ENCODE measurements around the gene CXorf49. TPM values are rescaled to one million over a fixed set of nuclear protein-coding genes. Genes with fewer than 3 reads are reported as not detected.
"Not testable (repeated sequence)": the region's sequence is repeated elsewhere in the genome, so short reads cannot be mapped to it uniquely, and the experiment has no call there.

Gene CXorf49
- total RNA-seq (not detected in 2 replicates), polyA plus RNA-seq (not detected in 2 replicates), polyA minus RNA-seq (not detected in 2 replicates), Bru-seq, nascent RNA (not detected), BruChase-seq, experiment 1, labeled RNA remaining after a 6-hour chase (not detected), BruChase-seq, experiment 2, labeled RNA remaining after a 2-hour chase (not detected)
- not detected in 2 replicates for polyA plus RNA-seq (2011; cell fraction: cytosol; rRNA removed)
- polyA plus RNA-seq (2011; cell fraction: nucleus; rRNA removed) = not detected in 2 replicates
- polyA plus RNA-seq (2012) = not detected in 2 replicates
- not detected for polyA minus RNA-seq (2011; cell fraction: cytosol; rRNA and poly(A)+ RNA removed)
- not detected in 2 replicates for polyA minus RNA-seq (2011; cell fraction: nucleus; rRNA and poly(A)+ RNA removed)
- long read RNA-seq = 0 reads

GRCh38 chrX:71718185-71718584 lies at the start of gene CXorf49:
TSS of gene CXorf49 (minus strand) at chrX:71718285. CDS start at chrX:71718151, 134 bp downstream.
- H3K27ac ChIP-seq (ENCODE audit: insufficient read depth, low read depth, low read length); FAIRE-seq; H2AFZ ChIP-seq (ENCODE audit: low read depth, low read length); H3K4me1 ChIP-seq (ENCODE audit: control insufficient read depth, extremely low read depth, insufficient read depth, low read length); H3K4me2 ChIP-seq (ENCODE audit: insufficient read depth, low read length); H4K20me1 ChIP-seq (replicated peaks; ENCODE audit: control insufficient read depth, extremely low read depth, insufficient read depth, low read length); H3K79me2 ChIP-seq (ENCODE audit: control insufficient read depth, insufficient read depth, low read length); H3K9me3 ChIP-seq (replicated peaks; ENCODE audit: control insufficient read depth, insufficient read depth, low read length); H3K9me1 ChIP-seq (replicated peaks; ENCODE audit: control insufficient read depth, extremely low read depth, insufficient read depth, low read length); H3K9ac ChIP-seq (replicated peaks; ENCODE audit: extremely low read depth, insufficient read depth, low read length); intact Hi-C loops (cut with micrococcal nuclease); DNase-seq (ENCODE audit: low read depth, low spot score); H3K4me3 ChIP-seq (replicated peaks in 1 of 3; ENCODE audit: insufficient read depth in 1 of 3, low read depth in 1 of 3, low read length in 3 of 3); H3K27me3 ChIP-seq (ENCODE audit: control insufficient read depth in 2 of 2, insufficient read depth in 2 of 2, low read length in 2 of 2); CTCF ChIA-PET; POLR2A ChIA-PET; dilution Hi-C loops (cut with MboI; ENCODE audit: extremely low pct_ligation_motif_present, low sequenced_read_pairs); H3K36me3 ChIP-seq (ENCODE audit: control insufficient read depth in 2 of 2, extremely low read depth in 1 of 2, insufficient read depth in 2 of 2, low read length in 2 of 2); BruUV-seq (replicated peaks): not testable (repeated sequence)

- DNase-seq (ENCODE audit: low read depth, low spot score); H3K27ac ChIP-seq (ENCODE audit: insufficient read depth, low read depth, low read length); H3K36me3 ChIP-seq (ENCODE audit: control insufficient read depth in 2 of 2, extremely low read depth in 1 of 2, insufficient read depth in 2 of 2, low read length in 2 of 2); BruUV-seq (replicated peaks); H3K79me2 ChIP-seq (ENCODE audit: control insufficient read depth, insufficient read depth, low read length); H3K4me2 ChIP-seq (ENCODE audit: insufficient read depth, low read length); dilution Hi-C loops (cut with MboI; ENCODE audit: extremely low pct_ligation_motif_present, low sequenced_read_pairs); CTCF ChIA-PET; H2AFZ ChIP-seq (ENCODE audit: low read depth, low read length); H3K9me1 ChIP-seq (replicated peaks; ENCODE audit: control insufficient read depth, extremely low read depth, insufficient read depth, low read length); H3K4me3 ChIP-seq (replicated peaks in 1 of 3; ENCODE audit: insufficient read depth in 1 of 3, low read depth in 1 of 3, low read length in 3 of 3); POLR2A ChIA-PET; H3K9ac ChIP-seq (replicated peaks; ENCODE audit: extremely low read depth, insufficient read depth, low read length); H3K4me1 ChIP-seq (ENCODE audit: control insufficient read depth, extremely low read depth, insufficient read depth, low read length); intact Hi-C loops (cut with micrococcal nuclease); H4K20me1 ChIP-seq (replicated peaks; ENCODE audit: control insufficient read depth, extremely low read depth, insufficient read depth, low read length); H3K9me3 ChIP-seq (replicated peaks; ENCODE audit: control insufficient read depth, insufficient read depth, low read length); H3K27me3 ChIP-seq (ENCODE audit: control insufficient read depth in 2 of 2, insufficient read depth in 2 of 2, low read length in 2 of 2); FAIRE-seq: not testable (repeated sequence)
Measured at GRCh38 chrX:71767134-71767533, 49.0 kb upstream of the CXorf49 start.

- H3K27me3 ChIP-seq (ENCODE audit: control insufficient read depth in 2 of 2, insufficient read depth in 2 of 2, low read length in 2 of 2); H3K79me2 ChIP-seq (ENCODE audit: control insufficient read depth, insufficient read depth, low read length); intact Hi-C loops (cut with micrococcal nuclease); H3K36me3 ChIP-seq (ENCODE audit: control insufficient read depth in 2 of 2, extremely low read depth in 1 of 2, insufficient read depth in 2 of 2, low read length in 2 of 2); FAIRE-seq; H3K9me3 ChIP-seq (replicated peaks; ENCODE audit: control insufficient read depth, insufficient read depth, low read length); H3K4me2 ChIP-seq (ENCODE audit: insufficient read depth, low read length); H3K27ac ChIP-seq (ENCODE audit: insufficient read depth, low read depth, low read length); H3K9me1 ChIP-seq (replicated peaks; ENCODE audit: control insufficient read depth, extremely low read depth, insufficient read depth, low read length); dilution Hi-C loops (cut with MboI; ENCODE audit: extremely low pct_ligation_motif_present, low sequenced_read_pairs); H3K4me3 ChIP-seq (replicated peaks in 1 of 3; ENCODE audit: insufficient read depth in 1 of 3, low read depth in 1 of 3, low read length in 3 of 3); H4K20me1 ChIP-seq (replicated peaks; ENCODE audit: control insufficient read depth, extremely low read depth, insufficient read depth, low read length); POLR2A ChIA-PET; CTCF ChIA-PET; BruUV-seq (replicated peaks); H2AFZ ChIP-seq (ENCODE audit: low read depth, low read length); DNase-seq (ENCODE audit: low read depth, low spot score); H3K4me1 ChIP-seq (ENCODE audit: control insufficient read depth, extremely low read depth, insufficient read depth, low read length); H3K9ac ChIP-seq (replicated peaks; ENCODE audit: extremely low read depth, insufficient read depth, low read length): not testable (repeated sequence)
Measured at GRCh38 chrX:71765613-71766012, 47.5 kb upstream of the CXorf49 start.

- H2AFZ ChIP-seq (ENCODE audit: low read depth, low read length); intact Hi-C loops (cut with micrococcal nuclease); H3K9me1 ChIP-seq (replicated peaks; ENCODE audit: control insufficient read depth, extremely low read depth, insufficient read depth, low read length); H3K9ac ChIP-seq (replicated peaks; ENCODE audit: extremely low read depth, insufficient read depth, low read length); H3K4me3 ChIP-seq (replicated peaks in 1 of 3; ENCODE audit: insufficient read depth in 1 of 3, low read depth in 1 of 3, low read length in 3 of 3); CTCF ChIA-PET; H3K27me3 ChIP-seq (ENCODE audit: control insufficient read depth in 2 of 2, insufficient read depth in 2 of 2, low read length in 2 of 2); H3K4me1 ChIP-seq (ENCODE audit: control insufficient read depth, extremely low read depth, insufficient read depth, low read length); BruUV-seq (replicated peaks); dilution Hi-C loops (cut with MboI; ENCODE audit: extremely low pct_ligation_motif_present, low sequenced_read_pairs); H3K4me2 ChIP-seq (ENCODE audit: insufficient read depth, low read length); H3K36me3 ChIP-seq (ENCODE audit: control insufficient read depth in 2 of 2, extremely low read depth in 1 of 2, insufficient read depth in 2 of 2, low read length in 2 of 2); H3K27ac ChIP-seq (ENCODE audit: insufficient read depth, low read depth, low read length); FAIRE-seq; H3K9me3 ChIP-seq (replicated peaks; ENCODE audit: control insufficient read depth, insufficient read depth, low read length); H4K20me1 ChIP-seq (replicated peaks; ENCODE audit: control insufficient read depth, extremely low read depth, insufficient read depth, low read length); DNase-seq (ENCODE audit: low read depth, low spot score); POLR2A ChIA-PET; H3K79me2 ChIP-seq (ENCODE audit: control insufficient read depth, insufficient read depth, low read length): not testable (repeated sequence)
Measured at GRCh38 chrX:71764832-71765231, 46.7 kb upstream of the CXorf49 start.
